ENCODE measurements around the gene AGMAT. TPM values are rescaled to one million over a fixed set of nuclear protein-coding genes. Genes with fewer than 3 reads are reported as not detected.

The AGMAT gene
- total and polyA plus RNA-seq, 9 of the 15 experiments (the other 6 are each of a cell fraction or from before 2014, with no cell fraction given) = not detected

- TF ChIP-seq MNT (conservative IDR thresholded peaks at IDR 0.05) (peak in 1 of 2 experiments; percentile 53; a peak in 2 of 4 replicates), ZNF224 (CRISPR knock-in tag; IDR thresholded peaks at IDR 0.05) (no peak), RB1 (IDR thresholded peaks at IDR 0.05; ENCODE audit: low read depth) (peak; percentile 60; the same call in 1 of the 2 replicates), CEBPB (tag; IDR thresholded peaks at IDR 0.05) (no peak), MTA3 (IDR thresholded peaks at IDR 0.05; ENCODE audit: borderline replicate concordance) (0 out of 2 replicates have a peak, but pooled peaks have one; percentile 45), CTCF (IDR thresholded peaks at IDR 0.05 in 2 of 3, conservative IDR thresholded peaks at IDR 0.05 in 1 of 3; ENCODE audit: insufficient read depth in 2 of 3, low read depth in 1 of 3, low read length in 3 of 3) (no peak), MIER1 (IDR thresholded peaks at IDR 0.05; ENCODE audit: low read depth) (no peak), DACH1 (IDR thresholded peaks at IDR 0.05; ENCODE audit: partially characterized antibody) (no peak), HDAC1 (IDR thresholded peaks at IDR 0.05) (peak in 1 of 2 experiments; percentile 58; a peak in 2 of 4 replicates), ZNF511 (CRISPR knock-in tag; IDR thresholded peaks at IDR 0.05) (no peak), ZC3H11A (IDR thresholded peaks at IDR 0.05; ENCODE audit: low read depth, low read length) (no peak), ZNF449 (CRISPR knock-in tag; IDR thresholded peaks at IDR 0.05) (no peak), HDAC3 (IDR thresholded peaks at IDR 0.05; ENCODE audit: borderline replicate concordance, partially characterized antibody) (no peak), GABPB1 (CRISPR knock-in tag; IDR thresholded peaks at IDR 0.05) (peak; percentile 83), ETS1 (conservative IDR thresholded peaks at IDR 0.05; ENCODE audit: control insufficient read depth, low read depth, low read length) (peak; percentile 46; the same call in 1 of the 2 replicates), YBX1 (IDR thresholded peaks at IDR 0.05) (no peak), HSF4 (CRISPR knock-in tag; IDR thresholded peaks at IDR 0.05; ENCODE audit: borderline replicate concordance) (no peak), VEZF1 (CRISPR knock-in tag; IDR thresholded peaks at IDR 0.05) (no peak), SP2 (IDR thresholded peaks at IDR 0.05; ENCODE audit: extremely low read depth, low read depth, low read length, poor library complexity, severe bottlenecking) (no peak), TAF9B (IDR thresholded peaks at IDR 0.05; ENCODE audit: partially characterized antibody) (no peak), TCF7 (IDR thresholded peaks at IDR 0.05; ENCODE audit: borderline replicate concordance) (no peak), RUNX1 (IDR thresholded peaks at IDR 0.05; ENCODE audit: low read depth) (no peak)
Measured at GRCh38 chr1:15524021-15524282, 60.9 kb downstream of the AGMAT start, which contains the start of gene CASP9 (continued).

Measured in K562 (cell line).